Measurements from ENCODE around the gene KRT79.

Gene KRT79

GRCh38 chr12:52789637-52790426 is 44.3 kb downstream of the KRT79 start:
- no peaks in the 10 kb centered on the region for H3K27me3 ChIP-seq (ENCODE audit: insufficient read depth, low read length)
- no peak overlapping the region for H3K4me3 ChIP-seq (ENCODE audit: low read length)
- H3K27ac ChIP-seq (ENCODE audit: low read depth, low read length): no peak overlapping the region
- no peaks in the 10 kb centered on the region for H3K4me1 ChIP-seq (ENCODE audit: insufficient read depth, low read length)
- H3K9me3 ChIP-seq (ENCODE audit: insufficient read depth, low read depth, low read length): no peaks in the 10 kb centered on the region
- no peaks in the 10 kb centered on the region for H3K36me3 ChIP-seq (ENCODE audit: insufficient read depth, low read length)
- H3K9ac ChIP-seq (ENCODE audit: low read depth, low read length): no peak overlapping the region
- 95% methylated on average over 50 of the region's 50 CpGs for WGBS

- WGBS: 94% methylated on average over 11 of the region's 11 CpGs
Measured at GRCh38 chr12:52788876-52789636, 45.1 kb downstream of the KRT79 start.

GRCh38 chr12:52788192-52788875 is 45.8 kb downstream of the KRT79 start:
- no peak overlapping the region for H3K9ac ChIP-seq (ENCODE audit: low read depth, low read length)
- H3K4me3 ChIP-seq (ENCODE audit: low read length): no peak overlapping the region
- H3K36me3 ChIP-seq (ENCODE audit: insufficient read depth, low read length): no peaks in the 10 kb centered on the region
- H3K4me1 ChIP-seq (ENCODE audit: insufficient read depth, low read length): no peaks in the 10 kb centered on the region
- no peak overlapping the region for H3K27ac ChIP-seq (ENCODE audit: low read depth, low read length)
- H3K27me3 ChIP-seq (ENCODE audit: insufficient read depth, low read length): no peaks in the 10 kb centered on the region
- no peaks in the 10 kb centered on the region for H3K9me3 ChIP-seq (ENCODE audit: insufficient read depth, low read depth, low read length)
- 74% methylated on average over 6 of the region's 6 CpGs for WGBS

More at GRCh38 chr12:52788876-52789636, 45.1 kb downstream of the KRT79 start:
- Histone ChIP-seq H3K27ac (ENCODE audit: low read depth, low read length) (no peak overlapping the region), H3K9me3 (ENCODE audit: insufficient read depth, low read depth, low read length) (no peaks in the 10 kb centered on the region), H3K9ac (ENCODE audit: low read depth, low read length) (no peak overlapping the region), H3K4me1 (ENCODE audit: insufficient read depth, low read length) (no peaks in the 10 kb centered on the region), H3K36me3 (ENCODE audit: insufficient read depth, low read length) (no peaks in the 10 kb centered on the region), H3K4me3 (ENCODE audit: low read length) (no peak overlapping the region), H3K27me3 (ENCODE audit: insufficient read depth, low read length) (no peaks in the 10 kb centered on the region)

DNA sequence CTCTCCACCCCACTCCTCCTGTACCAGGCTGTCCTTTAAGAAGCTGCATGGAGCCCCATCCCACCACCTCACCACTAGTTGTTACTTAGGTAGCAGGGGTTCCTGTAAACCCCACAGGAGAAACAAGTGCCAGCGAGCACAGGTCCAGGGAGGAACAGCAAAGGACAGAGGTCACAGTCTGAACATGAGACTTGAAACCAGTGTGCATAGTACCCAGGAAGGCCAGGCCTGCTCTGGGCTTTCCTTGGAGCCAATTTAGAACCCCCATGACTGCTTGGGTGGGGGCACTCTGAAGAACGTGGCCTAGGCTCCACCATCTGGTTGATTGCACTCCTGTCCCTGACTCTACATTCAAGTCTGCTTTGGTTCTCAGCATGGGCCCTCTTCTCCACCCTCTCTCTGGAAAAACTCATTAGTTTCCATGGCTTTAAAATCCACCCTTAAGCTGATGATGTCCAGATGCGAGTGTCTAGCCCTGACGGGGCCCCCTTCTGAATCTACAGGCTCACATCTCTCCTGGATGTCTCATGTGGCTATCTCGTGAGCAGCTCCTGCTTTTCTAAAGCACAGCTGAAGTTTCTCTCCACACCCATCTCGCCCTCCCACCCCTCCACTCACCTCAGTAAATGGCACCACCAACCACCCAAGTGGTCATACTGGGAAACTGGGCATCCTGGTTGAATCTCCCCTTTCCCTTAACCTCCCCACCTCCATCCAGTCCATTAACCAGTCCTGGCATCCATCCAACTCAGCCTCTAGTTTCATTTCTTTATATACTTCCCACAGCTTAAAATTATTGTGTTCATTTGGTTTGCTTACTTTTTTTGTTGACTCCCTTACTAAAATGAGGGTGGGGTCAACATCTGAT is 46.6 kb downstream of the KRT79 start:
- H3K9me3 ChIP-seq (ENCODE audit: insufficient read depth, low read depth, low read length): no peaks in the 10 kb centered on the region
- H3K4me3 ChIP-seq (ENCODE audit: low read length): no peak overlapping the region
- H3K9ac ChIP-seq (ENCODE audit: low read depth, low read length): no peak overlapping the region
- 85% methylated on average over 6 of the region's 6 CpGs for WGBS
- no peaks in the 10 kb centered on the region for H3K4me1 ChIP-seq (ENCODE audit: insufficient read depth, low read length)
- H3K36me3 ChIP-seq (ENCODE audit: insufficient read depth, low read length): no peaks in the 10 kb centered on the region
- no peaks in the 10 kb centered on the region for H3K27me3 ChIP-seq (ENCODE audit: insufficient read depth, low read length)
- no peak overlapping the region for H3K27ac ChIP-seq (ENCODE audit: low read depth, low read length)

DNA sequence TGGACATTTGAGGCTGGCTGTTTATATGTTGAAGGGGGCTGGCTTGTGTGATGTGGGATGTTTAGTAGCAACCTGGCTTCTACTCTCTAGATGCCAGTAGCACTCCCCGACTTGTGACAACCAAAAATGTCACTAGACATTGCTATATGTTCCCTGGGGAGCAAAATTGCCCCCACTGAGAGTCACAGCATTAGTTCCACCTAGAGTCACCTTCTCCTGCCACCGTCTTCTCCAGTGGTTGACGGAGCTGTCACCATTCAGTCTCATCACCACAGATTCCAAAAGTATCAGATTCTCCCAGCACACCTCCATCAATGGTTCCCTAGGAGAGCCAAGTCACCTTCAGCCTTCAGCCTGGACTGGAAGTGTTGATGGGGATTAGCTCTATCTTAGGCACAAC is 49.2 kb downstream of the KRT79 start:
- Histone ChIP-seq H3K4me1 (ENCODE audit: insufficient read depth, low read length) (no peaks in the 10 kb centered on the region), H3K36me3 (ENCODE audit: insufficient read depth, low read length) (no peaks in the 10 kb centered on the region), H3K9me3 (ENCODE audit: insufficient read depth, low read depth, low read length) (no peaks in the 10 kb centered on the region), H3K9ac (ENCODE audit: low read depth, low read length) (no peak overlapping the region), H3K4me3 (ENCODE audit: low read length) (no peak overlapping the region), H3K27me3 (ENCODE audit: insufficient read depth, low read length) (no peaks in the 10 kb centered on the region), H3K27ac (ENCODE audit: low read depth, low read length) (no peak overlapping the region)
- 91% methylated on average over 3 of the region's 3 CpGs for WGBS

GRCh38 chr12:52783563-52784316 is 50.4 kb downstream of the KRT79 start:
- no peak overlapping the region for H3K27ac ChIP-seq (ENCODE audit: low read depth, low read length)
- no peaks in the 10 kb centered on the region; the same call in 1 of the 2 replicates for H3K27me3 ChIP-seq (ENCODE audit: insufficient read depth, low read length)
- WGBS: 89% methylated on average over 7 of the region's 7 CpGs
- H3K4me1 ChIP-seq (ENCODE audit: insufficient read depth, low read length): no peaks in the 10 kb centered on the region
- H3K9me3 ChIP-seq (ENCODE audit: insufficient read depth, low read depth, low read length): no peaks in the 10 kb centered on the region
- no peak overlapping the region for H3K4me3 ChIP-seq (ENCODE audit: low read length)
- no peak overlapping the region for H3K9ac ChIP-seq (ENCODE audit: low read depth, low read length)
- H3K36me3 ChIP-seq (ENCODE audit: insufficient read depth, low read length): no peaks in the 10 kb centered on the region

GRCh38 chr12:52782502-52782901 is 51.6 kb downstream of the KRT79 start:
- no peaks in the 10 kb centered on the region; the same call in 1 of the 2 replicates for H3K27me3 ChIP-seq (ENCODE audit: insufficient read depth, low read length)
- 93% methylated on average over 4 of the region's 4 CpGs for WGBS
- H3K36me3 ChIP-seq (ENCODE audit: insufficient read depth, low read length): no peaks in the 10 kb centered on the region
- no peak overlapping the region for H3K27ac ChIP-seq (ENCODE audit: low read depth, low read length)
- no peak overlapping the region for H3K4me3 ChIP-seq (ENCODE audit: low read length)
- no peaks in the 10 kb centered on the region for H3K9me3 ChIP-seq (ENCODE audit: insufficient read depth, low read depth, low read length)
- H3K9ac ChIP-seq (ENCODE audit: low read depth, low read length): no peak overlapping the region
- H3K4me1 ChIP-seq (ENCODE audit: insufficient read depth, low read length): no peaks in the 10 kb centered on the region

DNA sequence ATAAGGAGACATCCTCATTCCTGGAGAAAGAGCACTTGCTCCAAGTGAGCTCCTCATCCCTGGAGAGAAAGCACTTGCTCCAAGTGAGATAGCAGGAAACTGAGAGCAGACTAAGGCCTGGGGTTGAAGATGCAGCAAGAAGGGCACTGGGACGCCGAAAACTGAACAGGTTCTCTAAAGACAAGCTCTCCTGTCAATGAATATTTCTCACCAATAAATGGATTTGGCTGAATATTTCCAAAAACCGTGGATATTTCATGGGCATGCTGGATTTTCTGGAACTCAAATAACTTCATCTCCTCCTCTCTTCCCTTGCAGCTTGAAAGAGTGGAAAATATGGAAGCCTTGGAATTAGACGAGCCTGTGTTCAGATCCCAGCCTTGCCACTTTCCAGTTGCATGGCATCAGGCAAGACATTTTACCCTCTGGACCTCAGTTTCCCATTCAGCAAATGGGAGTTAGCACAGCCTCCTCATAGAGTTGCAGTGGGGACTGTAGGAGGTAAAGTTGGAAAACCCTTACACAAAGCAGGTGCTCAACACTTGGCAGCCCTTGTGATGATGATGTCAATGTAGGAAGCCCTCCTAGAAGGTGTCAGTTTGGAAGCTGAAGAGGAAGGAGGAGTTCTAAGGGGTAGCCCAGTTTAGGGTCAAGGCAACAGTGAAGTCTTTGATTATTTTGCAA is 52.6 kb downstream of the KRT79 start:
- Histone ChIP-seq H3K9ac (ENCODE audit: low read depth, low read length) (no peak overlapping the region), H3K27me3 (ENCODE audit: insufficient read depth, low read length) (no peaks in the 10 kb centered on the region; the same call in 1 of the 2 replicates), H3K4me3 (ENCODE audit: low read length) (no peak overlapping the region), H3K36me3 (ENCODE audit: insufficient read depth, low read length) (no peaks in the 10 kb centered on the region), H3K9me3 (ENCODE audit: insufficient read depth, low read depth, low read length) (no peaks in the 10 kb centered on the region), H3K4me1 (ENCODE audit: insufficient read depth, low read length) (no peaks in the 10 kb centered on the region), H3K27ac (ENCODE audit: low read depth, low read length) (no peak overlapping the region)
- WGBS: 85% methylated on average over 4 of the region's 4 CpGs

- H3K27ac ChIP-seq (ENCODE audit: low read depth, low read length): no peak overlapping the region
- H3K9me3 ChIP-seq (ENCODE audit: insufficient read depth, low read depth, low read length): no peaks in the 10 kb centered on the region
- H3K4me1 ChIP-seq (ENCODE audit: insufficient read depth, low read length): no peaks in the 10 kb centered on the region
- H3K4me3 ChIP-seq (ENCODE audit: low read length): no peak overlapping the region
- no peaks in the 10 kb centered on the region for H3K36me3 ChIP-seq (ENCODE audit: insufficient read depth, low read length)
- H3K9ac ChIP-seq (ENCODE audit: low read depth, low read length): no peak overlapping the region
- 95% methylated on average over 6 of the region's 6 CpGs for WGBS
- H3K27me3 ChIP-seq (ENCODE audit: insufficient read depth, low read length): no peaks in the 10 kb centered on the region; the same call in none of the 2 replicates
Measured at GRCh38 chr12:52779914-52780313, 54.2 kb downstream of the KRT79 start.

DNA sequence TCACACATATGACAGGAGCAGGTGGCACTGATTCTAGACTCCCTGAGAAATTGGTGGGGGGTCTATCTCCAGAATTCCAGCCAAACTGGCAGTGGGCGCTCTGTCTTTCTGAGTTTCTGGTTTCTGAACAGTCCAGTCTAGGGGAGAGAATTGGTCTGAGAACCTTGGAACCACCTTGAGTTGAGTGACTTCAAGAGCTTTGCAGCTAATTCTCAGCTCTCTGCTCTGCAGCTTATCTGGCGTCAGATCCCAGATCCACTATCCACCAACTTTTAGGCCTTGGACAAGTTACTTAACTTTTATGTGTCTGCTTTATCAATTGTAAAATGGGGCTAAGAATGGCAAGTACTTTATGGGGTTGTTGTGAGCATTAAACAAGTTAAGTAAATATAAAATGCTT is 55.3 kb downstream of the KRT79 start:
- H3K4me3 ChIP-seq (ENCODE audit: low read length): no peak overlapping the region
- H3K27me3 ChIP-seq (ENCODE audit: insufficient read depth, low read length): no peaks in the 10 kb centered on the region; the same call in none of the 2 replicates
- H3K36me3 ChIP-seq (ENCODE audit: insufficient read depth, low read length): no peaks in the 10 kb centered on the region
- 98% methylated on average over 2 of the region's 2 CpGs for WGBS
- no peak overlapping the region for H3K9ac ChIP-seq (ENCODE audit: low read depth, low read length)
- H3K27ac ChIP-seq (ENCODE audit: low read depth, low read length): no peak overlapping the region
- no peaks in the 10 kb centered on the region for H3K4me1 ChIP-seq (ENCODE audit: insufficient read depth, low read length)
- no peaks in the 10 kb centered on the region for H3K9me3 ChIP-seq (ENCODE audit: insufficient read depth, low read depth, low read length)
